CD4-positive, alpha-beta T cell treated with Interleukin-12 subunit alpha and Interleukin-12 subunit beta, for 1 hour (primary cell): ENCODE data around the gene WNT9B.
A peak's percentile ranks its signal among the peaks of the same experiment; 100 is the strongest.
"Not testable (repeated sequence)": the region's sequence is repeated elsewhere in the genome, so short reads cannot be mapped to it uniquely, and the experiment has no call there.

Source experiments
- DNase-seq: peaks from one replicate; pipeline ENCODE4 v3.0.0-alpha.2; 2020

WNT9B gene

GRCh38 chr17:46917041-46917440, 65.7 kb downstream of the WNT9B start:
- no peak for DNase-seq

GRCh38 chr17:46917516-46917915, 66.1 kb downstream of the WNT9B start:
- no peak for DNase-seq

- DNase-seq, result not testable (repeated sequence)
These were observed 70.6 kb downstream of the WNT9B start for GRCh38 chr17:46921962-46922361.

- DNase-seq, result no peak
These were observed 71.1 kb downstream of the WNT9B start for GRCh38 chr17:46922487-46922803.

GRCh38 chr17:46922804-46923635, 71.6 kb downstream of the WNT9B start, which contains the start of gene GOSR2:
Gene GOSR2, plus strand, starts transcription at chr17:46923160. Its CDS starts 33 bp downstream, at chr17:46923193.
- DNase-seq, result peak; percentile 90

GRCh38 chr17:46925185-46925868, 73.9 kb downstream of the WNT9B start:
- DNase-seq, result no peak

- DNase-seq, result no peak
These were observed 77.3 kb downstream of the WNT9B start for GRCh38 chr17:46928467-46929261.

GRCh38 chr17:46929413-46929812, 78.0 kb downstream of the WNT9B start:
- no peak for DNase-seq

GRCh38 chr17:46930051-46930450, 78.7 kb downstream of the WNT9B start:
- no peak for DNase-seq

GRCh38 chr17:46931596-46931995, 80.2 kb downstream of the WNT9B start:
- DNase-seq, result no peak

GRCh38 chr17:46935658-46936266, 84.4 kb downstream of the WNT9B start:
- no peak for DNase-seq
